ENCODE results near the gene MAMLD1.

Gene MAMLD1

DNA sequence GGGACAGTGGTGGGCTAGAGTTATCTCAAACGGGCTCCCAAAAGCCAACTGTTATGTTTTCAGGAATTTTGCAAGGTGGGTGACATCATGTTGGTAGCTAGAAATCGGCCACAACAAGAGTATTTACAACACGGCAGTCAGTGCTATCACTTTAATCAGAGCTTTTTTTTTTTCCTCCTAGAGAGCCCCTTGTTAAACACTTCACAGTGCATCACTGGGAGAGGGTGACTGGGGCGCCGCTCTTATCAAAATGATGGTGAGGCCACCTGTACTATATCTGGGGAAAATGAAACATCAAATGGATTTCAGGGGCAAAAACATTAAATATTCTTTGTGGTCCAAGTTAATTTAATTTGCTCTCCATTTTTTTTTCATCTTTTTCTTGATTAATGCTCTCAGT is 44.9 kb downstream of the MAMLD1 start:
- H3K27me3 ChIP-seq (ENCODE audit: insufficient read depth, low read depth, severe bottlenecking), result peaks cover 84% of the 10 kb centered on the region
- no peaks in the 10 kb centered on the region for H3K36me3 ChIP-seq
- DNase-seq, result no peak
- H3K4me3 ChIP-seq (ENCODE audit: low read depth, low read length), result no peak overlapping the region
- no peak overlapping the region for H3K27ac ChIP-seq
- TF ChIP-seq, protein P1, sequence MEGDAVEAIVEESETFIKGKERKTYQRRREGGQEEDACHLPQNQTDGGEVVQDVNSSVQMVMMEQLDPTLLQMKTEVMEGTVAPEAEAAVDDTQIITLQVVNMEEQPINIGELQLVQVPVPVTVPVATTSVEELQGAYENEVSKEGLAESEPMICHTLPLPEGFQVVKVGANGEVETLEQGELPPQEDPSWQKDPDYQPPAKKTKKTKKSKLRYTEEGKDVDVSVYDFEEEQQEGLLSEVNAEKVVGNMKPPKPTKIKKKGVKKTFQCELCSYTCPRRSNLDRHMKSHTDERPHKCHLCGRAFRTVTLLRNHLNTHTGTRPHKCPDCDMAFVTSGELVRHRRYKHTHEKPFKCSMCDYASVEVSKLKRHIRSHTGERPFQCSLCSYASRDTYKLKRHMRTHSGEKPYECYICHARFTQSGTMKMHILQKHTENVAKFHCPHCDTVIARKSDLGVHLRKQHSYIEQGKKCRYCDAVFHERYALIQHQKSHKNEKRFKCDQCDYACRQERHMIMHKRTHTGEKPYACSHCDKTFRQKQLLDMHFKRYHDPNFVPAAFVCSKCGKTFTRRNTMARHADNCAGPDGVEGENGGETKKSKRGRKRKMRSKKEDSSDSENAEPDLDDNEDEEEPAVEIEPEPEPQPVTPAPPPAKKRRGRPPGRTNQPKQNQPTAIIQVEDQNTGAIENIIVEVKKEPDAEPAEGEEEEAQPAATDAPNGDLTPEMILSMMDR (IDR thresholded peaks at IDR 0.05; ENCODE audit: low read depth, low read length), result no peak
- no peaks in the 10 kb centered on the region for H3K9me3 ChIP-seq (ENCODE audit: severe bottlenecking)

DNA sequence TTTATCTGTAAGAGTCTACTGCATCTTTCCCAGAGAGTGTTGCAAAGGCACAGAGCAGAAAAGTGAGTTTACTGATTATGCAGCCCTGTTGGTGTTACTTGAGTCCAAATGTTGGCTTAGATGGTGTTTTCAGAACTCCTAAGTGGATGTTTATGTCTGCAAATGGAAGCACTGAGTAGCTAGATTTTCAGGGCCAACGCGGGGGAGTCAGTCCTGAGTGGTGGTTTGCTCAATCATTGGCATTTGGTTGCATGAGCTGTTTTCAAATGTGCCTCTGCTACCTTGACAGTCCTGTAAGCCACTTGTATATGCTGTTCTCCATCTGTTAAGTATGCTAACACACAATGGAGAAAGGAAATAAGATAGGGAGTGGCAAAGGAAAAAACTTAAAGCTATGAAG is 45.4 kb downstream of the MAMLD1 start:
- no peak overlapping the region for H3K27ac ChIP-seq
- peaks cover 85% of the 10 kb centered on the region for H3K27me3 ChIP-seq (ENCODE audit: insufficient read depth, low read depth, severe bottlenecking)
- TF ChIP-seq, protein P1 (IDR thresholded peaks at IDR 0.05; ENCODE audit: low read depth, low read length), result no peak
- H3K36me3 ChIP-seq, result no peaks in the 10 kb centered on the region
- no peaks in the 10 kb centered on the region for H3K9me3 ChIP-seq (ENCODE audit: severe bottlenecking)
- no peak overlapping the region for H3K4me3 ChIP-seq (ENCODE audit: low read depth, low read length)
- DNase-seq, result no peak

DNA sequence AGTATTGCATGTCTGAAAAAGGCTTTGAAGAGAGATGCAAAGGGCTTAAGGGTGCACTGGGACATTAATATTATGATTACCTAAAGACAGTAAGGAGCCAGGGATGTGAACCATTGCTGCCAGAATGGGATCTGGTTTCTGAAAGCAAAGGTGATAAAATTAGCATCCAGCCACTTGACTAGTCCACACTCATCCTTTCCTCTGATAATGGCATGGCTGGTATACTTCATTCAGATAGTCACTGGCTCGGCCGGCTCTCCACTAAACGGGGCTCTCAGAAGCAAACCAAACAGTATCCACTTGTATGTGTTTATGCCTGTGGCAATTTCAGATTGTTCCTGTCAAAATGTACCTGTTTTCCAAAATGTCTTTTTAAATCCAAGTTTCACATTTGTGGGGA is 46.4 kb downstream of the MAMLD1 start:
- TF ChIP-seq, protein P1 (IDR thresholded peaks at IDR 0.05; ENCODE audit: low read depth, low read length), result no peak
- DNase-seq, result no peak

DNA sequence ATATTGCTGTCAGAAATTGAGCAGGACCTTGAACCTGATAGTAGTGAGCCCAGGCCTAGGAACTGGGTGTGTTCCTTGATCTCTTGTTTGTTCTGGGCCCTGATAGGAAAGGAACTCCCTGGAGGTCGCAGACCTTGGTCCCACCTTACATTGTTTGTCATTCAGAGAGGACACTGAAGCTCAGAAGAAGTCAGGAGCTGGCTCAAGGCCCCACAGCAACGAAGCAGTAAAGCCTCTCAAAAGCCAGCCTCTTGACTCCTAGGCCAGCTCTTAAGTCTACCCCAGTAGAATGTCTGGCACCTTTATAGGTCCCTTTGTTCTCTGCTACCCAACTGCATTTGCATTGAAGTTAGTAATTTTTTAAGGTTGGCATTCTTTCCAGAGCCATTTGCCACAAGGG is 46.8 kb downstream of the MAMLD1 start:
- Histone ChIP-seq H3K9me3 (ENCODE audit: severe bottlenecking) (no peaks in the 10 kb centered on the region), H3K36me3 (no peaks in the 10 kb centered on the region), H3K27me3 (ENCODE audit: insufficient read depth, low read depth, severe bottlenecking) (peaks cover 94% of the 10 kb centered on the region), H3K4me3 (ENCODE audit: low read depth, low read length) (no peak overlapping the region), H3K27ac (no peak overlapping the region)
- no peak for DNase-seq
- TF ChIP-seq, protein P1 (IDR thresholded peaks at IDR 0.05; ENCODE audit: low read depth, low read length), result no peak

More for the DNA sequence above, 46.4 kb downstream of the MAMLD1 start:
- Histone ChIP-seq H3K4me3 (ENCODE audit: low read depth, low read length) (no peak overlapping the region), H3K27me3 (ENCODE audit: insufficient read depth, low read depth, severe bottlenecking) (peaks cover 90% of the 10 kb centered on the region), H3K27ac (no peak overlapping the region), H3K36me3 (no peaks in the 10 kb centered on the region), H3K9me3 (ENCODE audit: severe bottlenecking) (no peaks in the 10 kb centered on the region)

DNA sequence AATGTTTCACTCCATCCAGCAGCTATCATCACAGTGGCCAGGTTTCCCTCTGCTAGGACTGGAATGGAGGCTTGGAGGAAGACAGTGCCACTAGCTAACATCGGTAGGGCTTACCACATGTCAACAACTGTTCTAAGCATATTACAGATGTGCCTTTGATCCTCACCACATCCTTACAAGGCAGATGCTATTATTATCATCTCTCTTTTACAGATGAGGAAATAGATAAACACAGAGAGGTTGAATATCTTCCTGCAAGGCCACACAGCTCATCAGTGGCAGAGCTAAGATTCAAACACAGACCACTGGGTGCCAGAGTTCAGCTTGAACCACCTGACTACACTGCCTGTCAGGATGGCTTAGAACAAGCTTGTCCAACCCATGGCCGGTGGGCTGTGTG is 47.4 kb downstream of the MAMLD1 start:
- DNase-seq, result no peak
- Histone ChIP-seq H3K9me3 (ENCODE audit: severe bottlenecking) (no peaks in the 10 kb centered on the region), H3K27me3 (ENCODE audit: insufficient read depth, low read depth, severe bottlenecking) (peaks cover 94% of the 10 kb centered on the region), H3K36me3 (no peaks in the 10 kb centered on the region), H3K4me3 (ENCODE audit: low read depth, low read length) (no peak overlapping the region), H3K27ac (no peak overlapping the region)
- TF ChIP-seq, protein P1 (IDR thresholded peaks at IDR 0.05; ENCODE audit: low read depth, low read length), result no peak

DNA sequence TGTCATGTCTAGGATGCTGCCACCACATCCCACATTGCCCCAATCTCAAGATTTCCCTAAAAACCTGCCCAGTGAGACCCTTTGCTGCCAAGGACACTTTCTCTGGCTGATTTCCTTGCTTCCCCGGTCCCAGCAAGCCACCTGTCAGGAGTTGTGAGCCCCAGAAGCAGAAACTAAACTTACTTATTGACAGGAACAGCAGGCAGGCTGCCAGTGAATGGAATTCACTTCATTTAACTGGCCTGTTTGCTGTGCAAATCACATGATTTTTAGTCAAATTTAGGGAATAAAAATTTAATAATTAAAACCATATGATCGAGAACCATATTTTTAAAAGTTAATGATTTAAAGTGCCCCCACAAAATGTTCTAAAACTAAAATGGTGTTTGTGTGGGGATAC is 48.5 kb downstream of the MAMLD1 start:
- DNase-seq, result no peak
- no peaks in the 10 kb centered on the region for H3K9me3 ChIP-seq (ENCODE audit: severe bottlenecking)
- H3K27me3 ChIP-seq (ENCODE audit: insufficient read depth, low read depth, severe bottlenecking), result peaks cover 94% of the 10 kb centered on the region
- H3K36me3 ChIP-seq, result no peaks in the 10 kb centered on the region
- H3K27ac ChIP-seq, result no peak overlapping the region
- no peak overlapping the region for H3K4me3 ChIP-seq (ENCODE audit: low read depth, low read length)
- TF ChIP-seq, protein P1 (IDR thresholded peaks at IDR 0.05; ENCODE audit: low read depth, low read length), result no peak
